HG03558 (cell line): ENCODE results near the gene RDH11.

ENCODE experiments used
- ATAC-seq: cut with Tn5 transposase; IDR thresholded peaks from one replicate; pipeline ENCODE4 v1.9.1; 2021; ENCODE audit warnings: moderate number of reproducible peaks; ENCODE audit not compliant: unreplicated experiment; ENCODE audit errors: extremely low read depth

The RDH11 gene

GRCh38 chr14:67652189-67652588 lies 43.4 kb downstream of the RDH11 start:
- ATAC-seq, result no peak

- no peak for ATAC-seq
Measured at GRCh38 chr14:67650694-67651093, 44.9 kb downstream of the RDH11 start.

- ATAC-seq, result no peak
Measured at GRCh38 chr14:67650151-67650550, 45.4 kb downstream of the RDH11 start.

- no peak for ATAC-seq
Measured at GRCh38 chr14:67646131-67646530, 49.4 kb downstream of the RDH11 start.

GRCh38 chr14:67645414-67645813 lies 50.1 kb downstream of the RDH11 start:
- no peak for ATAC-seq

- ATAC-seq, result no peak
Measured at GRCh38 chr14:67644428-67644827, 51.1 kb downstream of the RDH11 start.

GRCh38 chr14:67643713-67644112 lies 51.9 kb downstream of the RDH11 start:
- ATAC-seq, result no peak

- ATAC-seq, result no peak
Measured at GRCh38 chr14:67641902-67642749, 53.4 kb downstream of the RDH11 start.

- no peak for ATAC-seq
Measured at GRCh38 chr14:67641480-67641879, 54.1 kb downstream of the RDH11 start.

GRCh38 chr14:67638642-67639041 lies 56.9 kb downstream of the RDH11 start:
- ATAC-seq, result no peak

GRCh38 chr14:67636361-67636919 lies 59.1 kb downstream of the RDH11 start:
- no peak for ATAC-seq

- no peak for ATAC-seq
Measured at GRCh38 chr14:67633451-67634147, 62.0 kb downstream of the RDH11 start.

GRCh38 chr14:67630938-67631337 lies 64.6 kb downstream of the RDH11 start:
- ATAC-seq, result no peak

- ATAC-seq, result no peak
Measured at GRCh38 chr14:67630186-67630585, 65.4 kb downstream of the RDH11 start.

- ATAC-seq, result no peak
Measured at GRCh38 chr14:67627519-67627918, 68.0 kb downstream of the RDH11 start.
